ENCODE measurements around the gene PLCL1. TPM values are rescaled to one million over a fixed set of nuclear protein-coding genes. Genes with fewer than 3 reads are reported as not detected.

The PLCL1 gene
- total RNA-seq, 3 donors from 2014 or later (not counting 1 experiment from before 2014, with no cell fraction given): 0.86 to 2.8 (median 1.1) TPM

GRCh38 chr2:197913084-197913483, 108.7 kb downstream of the PLCL1 start:
- Mint-ChIP-seq H3K36me3 (no peaks in the 10 kb centered on the region), H3K27ac (no peak overlapping the region), H3K9me3 (no peaks in the 10 kb centered on the region), H3K4me1 (no peaks in the 10 kb centered on the region), H3K4me3 (no peak overlapping the region), H3K27me3 (ENCODE audit: low read depth in 2 of 2) (peaks cover 0 to 10% of the 10 kb centered on the region in 2 donors)
- WGBS (ENCODE audit: insufficient coverage): 65% methylated on average over 2 of the region's 3 CpGs
- ATAC-seq (no peak), DNase-seq (no peak)
- Histone ChIP-seq H3K27ac (ENCODE audit: low read length) (no peak overlapping the region), H3K4me1 (ENCODE audit: control insufficient read depth, insufficient read depth, low read length) (no peaks in the 10 kb centered on the region), H3K27me3 (ENCODE audit: control insufficient read depth, insufficient read depth, low read length) (peaks cover 5% of the 10 kb centered on the region), H3K36me3 (ENCODE audit: control insufficient read depth, insufficient read depth, low read length) (no peaks in the 10 kb centered on the region), H3K4me3 (ENCODE audit: low read length) (no peak overlapping the region), H3K9me3 (ENCODE audit: control insufficient read depth, insufficient read depth, low read length) (no peaks in the 10 kb centered on the region)
- no peak for TF ChIP-seq CTCF (IDR thresholded peaks at IDR 0.05)
- intact Hi-C loops (cut with micrococcal nuclease): no loop called here

- Histone ChIP-seq H3K4me1 (ENCODE audit: control insufficient read depth, insufficient read depth, low read length) (no peaks in the 10 kb centered on the region), H3K9me3 (ENCODE audit: control insufficient read depth, insufficient read depth, low read length) (no peaks in the 10 kb centered on the region), H3K36me3 (ENCODE audit: control insufficient read depth, insufficient read depth, low read length) (no peaks in the 10 kb centered on the region), H3K27me3 (ENCODE audit: control insufficient read depth, insufficient read depth, low read length) (peaks cover 3% of the 10 kb centered on the region), H3K27ac (ENCODE audit: low read length) (no peak overlapping the region), H3K4me3 (ENCODE audit: low read length) (no peak overlapping the region)
- no peak overlapping the region for H3K27ac Mint-ChIP-seq
- H3K36me3 Mint-ChIP-seq: no peaks in the 10 kb centered on the region
- no peak for DNase-seq
- peaks cover 0 to 3% of the 10 kb centered on the region in 2 donors for H3K27me3 Mint-ChIP-seq (ENCODE audit: low read depth in 2 of 2)
- no peak overlapping the region for H3K4me3 Mint-ChIP-seq
- 84% methylated on average over 2 of the region's 2 CpGs for WGBS (ENCODE audit: insufficient coverage)
- no peaks in the 10 kb centered on the region for H3K9me3 Mint-ChIP-seq
- H3K4me1 Mint-ChIP-seq: no peaks in the 10 kb centered on the region
- TF ChIP-seq CTCF (IDR thresholded peaks at IDR 0.05): no peak
- ATAC-seq: no peak
- intact Hi-C loops (cut with micrococcal nuclease): no loop called here
These were observed 110.4 kb downstream of the PLCL1 start for GRCh38 chr2:197914778-197915177.

DNA sequence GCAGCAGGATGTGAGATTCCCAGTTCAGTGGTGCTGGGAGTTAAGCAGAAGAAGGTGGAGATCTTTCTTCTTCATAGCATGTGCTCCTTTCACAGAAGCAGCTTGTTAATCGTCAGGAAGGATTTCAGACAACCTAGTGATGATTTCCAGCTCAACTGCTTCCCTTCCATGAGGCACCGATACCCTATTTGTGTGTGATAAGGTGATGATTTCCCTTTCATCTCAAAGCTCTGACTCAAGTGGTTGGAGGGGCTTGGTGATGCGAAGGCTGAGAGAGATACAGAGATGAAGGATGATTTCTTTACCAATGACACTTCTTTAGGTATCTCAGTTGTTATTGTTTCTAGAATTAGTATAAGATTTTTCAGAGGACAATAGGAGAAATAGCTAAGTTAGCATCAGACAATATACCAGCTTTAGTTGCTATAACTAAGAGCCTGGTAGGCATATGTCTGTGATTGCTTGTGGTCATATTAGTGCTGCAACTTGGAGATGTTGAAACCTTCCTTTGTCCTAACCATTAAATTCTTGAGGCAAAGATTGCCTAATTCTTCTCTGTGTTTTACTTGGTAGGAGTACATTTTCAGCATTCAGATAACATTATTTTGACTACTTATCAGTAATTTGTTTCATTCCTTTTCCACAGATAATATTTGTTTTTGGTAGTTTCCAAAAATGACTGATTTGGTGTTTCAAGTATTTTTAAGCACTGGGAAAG, 111.3 kb downstream of the PLCL1 start:
- H3K4me3 ChIP-seq (ENCODE audit: low read length): no peak overlapping the region
- DNase-seq (no peak), ATAC-seq (no peak)
- H3K9me3 ChIP-seq (ENCODE audit: control insufficient read depth, insufficient read depth, low read length): no peaks in the 10 kb centered on the region
- no peaks in the 10 kb centered on the region for H3K4me1 ChIP-seq (ENCODE audit: control insufficient read depth, insufficient read depth, low read length)
- WGBS (ENCODE audit: insufficient coverage): 100% methylated on average over 1 of the region's 3 CpGs
- TF ChIP-seq CTCF (IDR thresholded peaks at IDR 0.05): no peak
- H3K27me3 Mint-ChIP-seq (ENCODE audit: low read depth in 2 of 2): no peaks in the 10 kb centered on the region
- intact Hi-C loops (cut with micrococcal nuclease): no loop called here
- no peaks in the 10 kb centered on the region for H3K27me3 ChIP-seq (ENCODE audit: control insufficient read depth, insufficient read depth, low read length)
- no peaks in the 10 kb centered on the region for H3K36me3 ChIP-seq (ENCODE audit: control insufficient read depth, insufficient read depth, low read length)
- H3K27ac ChIP-seq (ENCODE audit: low read length): no peak overlapping the region
- H3K4me1 Mint-ChIP-seq: no peaks in the 10 kb centered on the region
- no peaks in the 10 kb centered on the region for H3K9me3 Mint-ChIP-seq
- no peak overlapping the region for H3K4me3 Mint-ChIP-seq
- no peaks in the 10 kb centered on the region for H3K36me3 Mint-ChIP-seq
- no peak overlapping the region for H3K27ac Mint-ChIP-seq

GRCh38 chr2:197919487-197919886, 115.1 kb downstream of the PLCL1 start:
- no peaks in the 10 kb centered on the region for H3K4me1 ChIP-seq (ENCODE audit: control insufficient read depth, insufficient read depth, low read length)
- intact Hi-C loops (cut with micrococcal nuclease): no loop called here
- H3K27me3 Mint-ChIP-seq (ENCODE audit: low read depth in 2 of 2): no peaks in the 10 kb centered on the region
- ATAC-seq (no peak), DNase-seq (no peak)
- no peak overlapping the region for H3K4me3 ChIP-seq (ENCODE audit: low read length)
- H3K27me3 ChIP-seq (ENCODE audit: control insufficient read depth, insufficient read depth, low read length): no peaks in the 10 kb centered on the region
- H3K9me3 Mint-ChIP-seq: peaks cover 0 to 2% of the 10 kb centered on the region in 2 donors
- H3K4me3 Mint-ChIP-seq: no peak overlapping the region
- H3K36me3 Mint-ChIP-seq: no peaks in the 10 kb centered on the region
- H3K4me1 Mint-ChIP-seq: no peaks in the 10 kb centered on the region
- H3K27ac Mint-ChIP-seq: no peak overlapping the region
- no peaks in the 10 kb centered on the region for H3K36me3 ChIP-seq (ENCODE audit: control insufficient read depth, insufficient read depth, low read length)
- no peaks in the 10 kb centered on the region for H3K9me3 ChIP-seq (ENCODE audit: control insufficient read depth, insufficient read depth, low read length)
- H3K27ac ChIP-seq (ENCODE audit: low read length): no peak overlapping the region
- no peak for TF ChIP-seq CTCF (IDR thresholded peaks at IDR 0.05)
